Ramos (cell line): ENCODE results near the gene ASIP.
"Not testable (repeated sequence)": the region's sequence is repeated elsewhere in the genome, so short reads cannot be mapped to it uniquely, and the experiment has no call there.

Source experiments
- in situ Hi-C: fragments of 300-500 bp; cut with MboI; formaldehyde crosslinking; loops from one replicate; pipeline ENCODE4 v1.14.3; 2022; ENCODE audit warnings: low sequenced_read_pairs; ENCODE audit not compliant: unreplicated experiment

ASIP gene

GRCh38 chr20:34240693-34241615 is at the start of gene ASIP:
Gene ASIP (plus strand): TSS chr20:34241423. CDS start chr20:34260375, 18,952 bp downstream.
- in situ Hi-C loops: no loop called here

GRCh38 chr20:34193051-34193450 is 48.2 kb upstream of the ASIP start:
- in situ Hi-C loops: no loop called here

- in situ Hi-C loops: no loop called here
Measured at GRCh38 chr20:34199183-34199582, 42.0 kb upstream of the ASIP start.

- in situ Hi-C loops: no loop called here
Measured at GRCh38 chr20:34200023-34200422, 41.2 kb upstream of the ASIP start.

- in situ Hi-C loops: no loop called here
Measured at GRCh38 chr20:34201531-34201930, 39.7 kb upstream of the ASIP start.

- in situ Hi-C loops: not testable (repeated sequence)
Measured at GRCh38 chr20:34205172-34205880, 35.9 kb upstream of the ASIP start.

- in situ Hi-C loops: no loop called here
Measured at GRCh38 chr20:34209111-34209510, 32.1 kb upstream of the ASIP start.

- in situ Hi-C loops: no loop called here
Measured at GRCh38 chr20:34210271-34210670, 31.0 kb upstream of the ASIP start.

GRCh38 chr20:34211591-34211990 is 29.6 kb upstream of the ASIP start:
- in situ Hi-C loops: no loop called here

GRCh38 chr20:34213213-34213612 is 28.0 kb upstream of the ASIP start:
- in situ Hi-C loops: no loop called here

GRCh38 chr20:34215711-34216381 is 25.4 kb upstream of the ASIP start:
- in situ Hi-C loops: no loop called here

- in situ Hi-C loops: no loop called here
Measured at GRCh38 chr20:34216382-34216742, 24.9 kb upstream of the ASIP start.

GRCh38 chr20:34220561-34220960 is 20.7 kb upstream of the ASIP start:
- in situ Hi-C loops: no loop called here

- in situ Hi-C loops: no loop called here
Measured at GRCh38 chr20:34222208-34222607, 19.0 kb upstream of the ASIP start.

GRCh38 chr20:34224251-34224650 is 17.0 kb upstream of the ASIP start:
- in situ Hi-C loops: not testable (repeated sequence)

- in situ Hi-C loops: no loop called here
Measured at GRCh38 chr20:34231634-34232033, 9.6 kb upstream of the ASIP start.

- in situ Hi-C loops: no loop called here
Measured at GRCh38 chr20:34232494-34233087, 8.6 kb upstream of the ASIP start.

- in situ Hi-C loops: no loop called here
Measured at GRCh38 chr20:34233687-34234086, 7.5 kb upstream of the ASIP start.

GRCh38 chr20:34235875-34236274 is 5.3 kb upstream of the ASIP start:
- in situ Hi-C loops: no loop called here

GRCh38 chr20:34237942-34238341 is 3.3 kb upstream of the ASIP start:
- in situ Hi-C loops: no loop called here

GRCh38 chr20:34240121-34240520 is 1.1 kb upstream of the ASIP start:
- in situ Hi-C loops: no loop called here
